H1 (cell line): ENCODE measurements around the gene OXLD1. TPM values are rescaled to one million over a fixed set of nuclear protein-coding genes. Genes with fewer than 3 reads are reported as not detected.

Experiments used
- CTCF ChIA-PET: fragments of 300-600 bp; sonication (Branson Sonifier 250); formaldehyde crosslinking; loops from one replicate; lab custom pipeline; 2021; ENCODE audit not compliant: partially characterized antibody; lab: Charles Lee
- POLR2A ChIA-PET: fragments of 300-600 bp; sonication (Branson Sonifier 250); formaldehyde crosslinking; loops from one replicate; lab custom pipeline; 2021; ENCODE audit warnings: inconsistent platforms; ENCODE audit not compliant: partially characterized antibody; lab: Charles Lee
- DNase-seq, 2 experiments: peaks; one replicate each; pipeline versions ENCODE4 v3.0.0 to v3.0.0-alpha.2; 2010 to 2022; ENCODE audit warnings: low spot score in 2 of 2, low read depth in 1 of 2, mixed read lengths in 1 of 2
- FAIRE-seq: peaks from 2 replicates; lab custom pipeline; 2011; peaks lifted over from hg19 to GRCh38; lab: Jason Lieb, UNC
- H2AFZ ChIP-seq: 2 replicates; pipeline ENCODE4 v1.8.1; 2012; ENCODE audit warnings: low read length, inconsistent platforms
- H2AK5ac ChIP-seq: 2 replicates; pipeline ENCODE4 v1.6.1; 2013; ENCODE audit warnings: low read depth, low read length
- H2BK120ac ChIP-seq: replicated peaks from 2 replicates; pipeline ENCODE3; 2013; ENCODE audit warnings: low read depth, low read length, inconsistent platforms
- H2BK12ac ChIP-seq: 2 replicates; pipeline ENCODE4 v1.6.1; 2013; ENCODE audit warnings: low read depth, low read length
- H2BK15ac ChIP-seq: 2 replicates; pipeline ENCODE4 v1.6.1; 2013; ENCODE audit warnings: low read length
- H2BK20ac ChIP-seq: 2 replicates; pipeline ENCODE4 v1.6.1; 2013; ENCODE audit warnings: low read length
- H2BK5ac ChIP-seq: 2 replicates; pipeline ENCODE4 v1.6.1; 2013; ENCODE audit warnings: low read depth, low read length
- H3K14ac ChIP-seq: 2 replicates; pipeline ENCODE4 v1.6.1; 2013; ENCODE audit warnings: inconsistent platforms; ENCODE audit not compliant: insufficient read length
- H3K18ac ChIP-seq: 2 replicates; pipeline ENCODE4 v1.6.1; 2013; ENCODE audit warnings: low read length; ENCODE audit errors: extremely low read depth
- H3K23ac ChIP-seq: 2 replicates; pipeline ENCODE4 v1.6.1; 2013; ENCODE audit warnings: inconsistent platforms; ENCODE audit not compliant: insufficient read length
- H3K23me2 ChIP-seq: 2 replicates; pipeline ENCODE4 v1.6.1; 2013; ENCODE audit warnings: low read depth, low read length
- H3K27ac ChIP-seq: 2 replicates; pipeline ENCODE4 v1.6.1; 2011; ENCODE audit warnings: low read depth, low read length, inconsistent platforms
- H3K27me3 ChIP-seq, 4 experiments: replicated peaks in 1 of 4; 1 replicate in 1 of 4; 2 replicates in 3 of 4; pipeline versions ENCODE4 v1.6.1 to v1.8.1; 2011 to 2013; ENCODE audit warnings: low read length in 3 of 4, mild to moderate bottlenecking in 3 of 4, inconsistent platforms in 2 of 4, mixed read lengths in 2 of 4, moderate library complexity in 1 of 4; ENCODE audit not compliant: control insufficient read depth in 3 of 4, insufficient read depth in 3 of 4; ENCODE audit errors: extremely low read depth in 1 of 4
- H3K36me3 ChIP-seq, 4 experiments: 2 replicates each; pipeline versions ENCODE4 v1.6.1 to v1.8.1; 2011 to 2013; ENCODE audit warnings: mild to moderate bottlenecking in 4 of 4, low read length in 3 of 4, moderate library complexity in 2 of 4, control low read depth in 1 of 4, inconsistent platforms in 1 of 4; ENCODE audit not compliant: insufficient read depth in 4 of 4, control insufficient read depth in 2 of 4
- H3K4ac ChIP-seq: replicated peaks from 2 replicates; pipeline ENCODE3; 2013; ENCODE audit warnings: low read length, low read depth, mixed read lengths, inconsistent platforms; ENCODE audit not compliant: insufficient read length
- H3K4me1 ChIP-seq, 4 experiments: replicated peaks in 1 of 4; 1 replicate in 1 of 4; 2 replicates in 3 of 4; pipeline versions ENCODE4 v1.6.1 to v1.8.1; 2011 to 2013; ENCODE audit warnings: low read length in 3 of 4, inconsistent platforms in 2 of 4, mixed read lengths in 1 of 4; ENCODE audit not compliant: insufficient read depth in 4 of 4, control insufficient read depth in 3 of 4
- H3K4me2 ChIP-seq, 2 experiments: 2 replicates each; pipeline versions ENCODE4 v1.6.1 to v1.8.1; 2011 to 2013; ENCODE audit warnings: low read depth in 2 of 2, low read length in 2 of 2, control low read depth in 1 of 2, inconsistent platforms in 1 of 2, mild to moderate bottlenecking in 1 of 2; ENCODE audit not compliant: insufficient read depth in 1 of 2
- H3K4me3 ChIP-seq, 4 experiments: fragments of 200-600, 300-600 bp in 1 of 4; sonication (generic), shearing (Covaris generic), sonication (Bioruptor Twin) in 1 of 4; 2 replicates each; pipeline versions ENCODE4 v1.5.1 to v1.8.1; 2011 to 2016; ENCODE audit warnings: low read length in 4 of 4, low read depth in 3 of 4, control low read depth in 2 of 4, inconsistent platforms in 2 of 4, mild to moderate bottlenecking in 2 of 4, mixed read lengths in 1 of 4, moderate library complexity in 1 of 4; ENCODE audit not compliant: insufficient read depth in 2 of 4; ENCODE audit errors: extremely low read depth in 1 of 4
- H3K56ac ChIP-seq: replicated peaks from 2 replicates; pipeline ENCODE3; 2013; ENCODE audit warnings: low read depth, mild to moderate bottlenecking, mixed read lengths, low read length, inconsistent platforms; ENCODE audit not compliant: insufficient read length
- H3K79me1 ChIP-seq: 2 replicates; pipeline ENCODE4 v1.6.1; 2013; ENCODE audit warnings: low read depth, low read length, control low read depth
- H3K79me2 ChIP-seq, 2 experiments: 2 replicates each; pipeline versions ENCODE4 v1.6.1 to v1.8.1; 2012 to 2013; ENCODE audit warnings: low read length in 2 of 2, mild to moderate bottlenecking in 2 of 2, inconsistent platforms in 1 of 2; ENCODE audit not compliant: insufficient read depth in 2 of 2, control insufficient read depth in 1 of 2
- H3K9ac ChIP-seq, 4 experiments: replicated peaks in 1 of 4; 1 replicate in 1 of 4; 2 replicates in 3 of 4; pipeline versions ENCODE4 v1.6.1 to v1.8.1; 2011 to 2013; ENCODE audit warnings: low read depth in 3 of 4, low read length in 3 of 4, control low read depth in 2 of 4, mild to moderate bottlenecking in 2 of 4, moderate library complexity in 2 of 4, inconsistent platforms in 1 of 4; ENCODE audit errors: extremely low read depth in 1 of 4
- H3K9me3 ChIP-seq, 2 experiments: 2 replicates each; pipeline versions ENCODE4 v1.6.1 to v1.8.1; 2012 to 2013; ENCODE audit warnings: mild to moderate bottlenecking in 2 of 2, moderate library complexity in 2 of 2, control low read depth in 1 of 2, inconsistent platforms in 1 of 2, low read depth in 1 of 2, low read length in 1 of 2, mixed read lengths in 1 of 2; ENCODE audit not compliant: insufficient read depth in 2 of 2
- H4K20me1 ChIP-seq, 2 experiments: replicated peaks in 1 of 2; 2 replicates each; pipeline versions ENCODE3 to v1.8.1; 2011 to 2013; ENCODE audit warnings: inconsistent platforms in 2 of 2, low read length in 2 of 2, mild to moderate bottlenecking in 1 of 2; ENCODE audit not compliant: insufficient read depth in 2 of 2, control insufficient read depth in 1 of 2
- H4K5ac ChIP-seq: 2 replicates; pipeline ENCODE4 v1.6.1; 2013; ENCODE audit warnings: low read length, low read depth, mixed read lengths, inconsistent platforms; ENCODE audit not compliant: insufficient read length
- H4K8ac ChIP-seq: 2 replicates; pipeline ENCODE4 v1.8.0; 2013; ENCODE audit warnings: mild to moderate bottlenecking, moderate library complexity, low read length, inconsistent platforms; ENCODE audit not compliant: insufficient read depth; ENCODE audit errors: extremely low read depth
- H4K91ac ChIP-seq: replicated peaks from 2 replicates; pipeline ENCODE3; 2013; ENCODE audit warnings: low read length, mixed read lengths, inconsistent platforms; ENCODE audit not compliant: insufficient read length
- ASH2L ChIP-seq: fragments of 200-600, 300-600 bp; sonication (generic); IDR thresholded peaks from one replicate; pipeline ENCODE4 v1.7.1; 2017; ENCODE audit warnings: low read length
- BRCA1 ChIP-seq: IDR thresholded peaks from 2 replicates; pipeline ENCODE4 v1.6.1; 2012; ENCODE audit warnings: low read depth, low read length, improper control_type of control experiment
- CHD2 ChIP-seq: IDR thresholded peaks from 2 replicates; pipeline ENCODE4 v1.6.1; 2012; ENCODE audit warnings: low read length, improper control_type of control experiment
- CTBP2 ChIP-seq: IDR thresholded peaks from 2 replicates; pipeline ENCODE4 v1.7.0; 2011; ENCODE audit warnings: borderline replicate concordance, mild to moderate bottlenecking, moderate library complexity, mixed read lengths, low read length; ENCODE audit not compliant: insufficient read depth, insufficient read length
- GTF2F1 ChIP-seq: IDR thresholded peaks from 2 replicates; pipeline ENCODE4 v1.6.1; 2012; ENCODE audit warnings: low read depth, low read length, improper control_type of control experiment, borderline replicate concordance
- JUND ChIP-seq: IDR thresholded peaks from 2 replicates; pipeline ENCODE4 v1.6.1; 2011; ENCODE audit warnings: mild to moderate bottlenecking, improper control_type of control experiment, low read length
- KDM1A ChIP-seq: fragments of 200-600, 300-600 bp; sonication (generic); IDR thresholded peaks from 2 replicates; pipeline ENCODE4 v1.7.1; 2016; ENCODE audit warnings: mild to moderate bottlenecking, low read length, borderline replicate concordance
- PHF8 ChIP-seq: fragments of 200-600 bp; sonication (generic); conservative IDR thresholded peaks from 2 replicates; pipeline ENCODE4 v1.7.1; 2012; ENCODE audit warnings: low read depth, mild to moderate bottlenecking, inconsistent platforms, low read length, moderate library complexity
- RAD21 ChIP-seq, 2 experiments: IDR thresholded peaks in 1 of 2; conservative IDR thresholded peaks in 1 of 2; 2 replicates each; pipeline ENCODE4 v1.6.1; 2011; ENCODE audit warnings: low read depth in 2 of 2, low read length in 2 of 2, improper control_type of control experiment in 1 of 2, inconsistent platforms in 1 of 2, mild to moderate bottlenecking in 1 of 2, moderate library complexity in 1 of 2
- SP2 ChIP-seq: IDR thresholded peaks from 2 replicates; pipeline ENCODE4 v1.6.1; 2012; ENCODE audit warnings: mild to moderate bottlenecking, low read length, inconsistent platforms
- SP4 ChIP-seq: IDR thresholded peaks from 2 replicates; pipeline ENCODE4 v1.6.1; 2012; ENCODE audit warnings: low read length, inconsistent platforms
- ZNF274 ChIP-seq: IDR thresholded peaks from 2 replicates; pipeline ENCODE4 v1.7.0; 2012; ENCODE audit warnings: low read length, borderline replicate concordance; ENCODE audit errors: extremely low read depth
- WGBS, 2 experiments: shearing (Covaris generic) in 1 of 2; methylation state at CpG; one replicate each; pipeline versions ENCODE4 v1.1.6 to v1.1.7; 2013 to 2015; ENCODE audit warnings: low lambda C conversion rate in 2 of 2, mixed read lengths in 2 of 2, inconsistent platforms in 1 of 2, low coverage in 1 of 2, missing lambda C conversion rate in 1 of 2; ENCODE audit not compliant: insufficient replicate concordance in 2 of 2, insufficient coverage in 1 of 2, insufficient read length in 1 of 2; ENCODE audit errors: extremely low coverage in 1 of 2, missing lambda C conversion rate in 1 of 2; 5-methylcytosine and 5-hydroxymethylcytosine counted together
- polyA plus RNA-seq, 7 experiments: library from polyadenylated mRNA; depleted of rRNA in 3 of 7; stranded (reverse) in 5 of 7; unstranded in 2 of 7; fragments of >200 nt in 5 of 7; fragments of 200-250 nt in 2 of 7; gene quantifications; 1 replicate in 5 of 7; 2 replicates in 1 of 7; 4 replicates in 1 of 7; pipeline versions ENCODE4 v1.2.1 to v1.2.3, GENCODE V29; 2011 to 2013; ENCODE audit warnings: missing spikeins in 2 of 7, mixed read lengths in 2 of 7
- total RNA-seq: library from RNA; stranded (reverse); fragmentation: NEBNext Ultra II Directional; extraction: Animal tissue kit (Norgen Biotek cat#: 25700); gene quantifications from 2 replicates; pipeline ENCODE4 v1.2.1, GENCODE V29; 2021
- TF ChIP-seq, protein P1 (sequence below): IDR thresholded peaks from 2 replicates; pipeline ENCODE4 v1.6.1; 2012; ENCODE audit warnings: inconsistent platforms

Gene OXLD1
- total and polyA plus RNA-seq, 2 of the 8 experiments (the other 6 are each of a cell fraction or from before 2014, with no cell fraction given): 41.5 to 61.9 TPM

DNA sequence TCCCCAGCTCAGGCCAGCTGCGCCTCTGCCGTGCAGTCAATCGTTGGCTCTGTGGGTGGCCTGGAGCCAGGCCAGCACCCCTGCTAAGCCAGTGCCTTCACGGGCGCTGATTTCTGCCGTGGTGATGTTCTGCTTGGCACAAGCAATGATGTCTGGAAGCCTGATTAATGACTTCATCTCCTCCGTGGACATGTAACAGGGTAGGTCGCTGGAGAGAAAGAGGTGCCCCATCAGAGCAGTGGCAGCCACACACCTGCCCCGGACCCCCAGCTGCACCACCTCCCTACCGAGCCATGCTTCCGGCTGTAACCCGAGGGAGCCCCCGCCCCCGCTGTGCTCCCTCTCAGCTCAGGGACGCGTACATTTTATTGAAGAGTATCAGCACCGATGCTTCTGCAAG, 15.3 kb upstream of the OXLD1 start:
- no peak overlapping the region for H3K23ac ChIP-seq
- no peaks in the 10 kb centered on the region; a peak in 1 of 7 replicates for H3K27me3 ChIP-seq
- H3K56ac ChIP-seq: no peak overlapping the region
- no peak overlapping the region for H2BK5ac ChIP-seq
- no peak overlapping the region for H3K14ac ChIP-seq
- H4K8ac ChIP-seq: no peak overlapping the region
- no peak overlapping the region for H2BK15ac ChIP-seq
- H3K9me3 ChIP-seq: no peaks in the 10 kb centered on the region
- no peak overlapping the region for H3K18ac ChIP-seq
- no peak for FAIRE-seq
- no peak overlapping the region for H4K5ac ChIP-seq
- no peak for DNase-seq
- no peak overlapping the region for H2BK12ac ChIP-seq
- H4K20me1 ChIP-seq: peaks cover 0 to 22% of the 10 kb centered on the region in 2 experiments
- H2BK20ac ChIP-seq: no peak overlapping the region
- H3K36me3 ChIP-seq: peaks cover 2 to 8% (median 6%) of the 10 kb centered on the region in 4 experiments; a peak in 5 of 8 replicates
- peaks cover 12% of the 10 kb centered on the region for H3K23me2 ChIP-seq
- H3K4me3 ChIP-seq: no peak overlapping the region
- WGBS, 2 experiments: 88% methylated on average over 17 of the region's 17 CpGs; no CpG with 5 or more reads in 1 of the 2 experiments
- H3K27ac ChIP-seq: no peak overlapping the region
- peaks cover 15% of the 10 kb centered on the region for H3K79me1 ChIP-seq
- peaks cover 4 to 39% of the 10 kb centered on the region in 2 experiments; a peak in 3 of 4 replicates for H3K79me2 ChIP-seq
- CTCF ChIA-PET: interaction anchor here (2.2 kb wide), 1 partner anchor 12 kb away, joined by 10 read pairs; no protein-coding TSS in a partner anchor
- H4K91ac ChIP-seq: no peak overlapping the region
- no peak overlapping the region for H2AK5ac ChIP-seq
- no peak overlapping the region for H3K4ac ChIP-seq
- POLR2A ChIA-PET: interaction anchor here (0.6 to 28.4 kb wide), 5 partner anchors 11 to 45 kb away, joined by 4 to 436 read pairs (median 8); partner anchors contain the start of genes MRPL12, NPLOC4, SLC25A10 and TSPAN10
- peaks cover 3 to 14% (median 7%) of the 10 kb centered on the region in 4 experiments; a peak in 6 of 7 replicates for H3K4me1 ChIP-seq
- no peak overlapping the region; a peak in 1 of 4 replicates for H3K4me2 ChIP-seq
- no peak overlapping the region for H2AFZ ChIP-seq
- H3K9ac ChIP-seq: no peak overlapping the region
- H2BK120ac ChIP-seq: no peak overlapping the region
- TF ChIP-seq CTBP2: no peak
- TF ChIP-seq, protein P1, sequence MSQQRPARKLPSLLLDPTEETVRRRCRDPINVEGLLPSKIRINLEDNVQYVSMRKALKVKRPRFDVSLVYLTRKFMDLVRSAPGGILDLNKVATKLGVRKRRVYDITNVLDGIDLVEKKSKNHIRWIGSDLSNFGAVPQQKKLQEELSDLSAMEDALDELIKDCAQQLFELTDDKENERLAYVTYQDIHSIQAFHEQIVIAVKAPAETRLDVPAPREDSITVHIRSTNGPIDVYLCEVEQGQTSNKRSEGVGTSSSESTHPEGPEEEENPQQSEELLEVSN: no peak
- no peak for TF ChIP-seq RAD21 (IDR thresholded peaks at IDR 0.05 in 1 of 2, conservative IDR thresholded peaks at IDR 0.05 in 1 of 2; ENCODE audit: low read depth in 2 of 2, low read length in 2 of 2)
- no peak for TF ChIP-seq JUND
- TF ChIP-seq PHF8: no peak
- no peak for TF ChIP-seq KDM1A
- no peak for TF ChIP-seq SP4
- no peak for TF ChIP-seq GTF2F1
- TF ChIP-seq CHD2: no peak
- TF ChIP-seq ASH2L: no peak
- no peak for TF ChIP-seq ZNF274
- no peak for TF ChIP-seq BRCA1
- no peak for TF ChIP-seq SP2
